Subcutaneous adipose tissue (tissue), 4 donors: ENCODE measurements around the gene NUDT13. TPM values are rescaled to one million over a fixed set of nuclear protein-coding genes. Genes with fewer than 3 reads are reported as not detected.

Source experiments
- total RNA-seq, 4 donors: library from RNA; depleted of rRNA; stranded (reverse); fragments of >200 nt; gene quantifications; one replicate each; pipeline ENCODE4 v1.1.0, GENCODE V29; 2016
- TF ChIP-seq, protein P1 (sequence below): fragments of 450-650 bp; IDR thresholded peaks from one replicate; pipeline ENCODE4 v1.5.1; 2016; ENCODE audit warnings: low read depth, mild to moderate bottlenecking, control low read depth, antibody characterized with exemption, moderate library complexity

Gene NUDT13
- total RNA-seq, 4 donors from 2014 or later, result 2.1 to 9.0 (median 2.7) TPM

DNA sequence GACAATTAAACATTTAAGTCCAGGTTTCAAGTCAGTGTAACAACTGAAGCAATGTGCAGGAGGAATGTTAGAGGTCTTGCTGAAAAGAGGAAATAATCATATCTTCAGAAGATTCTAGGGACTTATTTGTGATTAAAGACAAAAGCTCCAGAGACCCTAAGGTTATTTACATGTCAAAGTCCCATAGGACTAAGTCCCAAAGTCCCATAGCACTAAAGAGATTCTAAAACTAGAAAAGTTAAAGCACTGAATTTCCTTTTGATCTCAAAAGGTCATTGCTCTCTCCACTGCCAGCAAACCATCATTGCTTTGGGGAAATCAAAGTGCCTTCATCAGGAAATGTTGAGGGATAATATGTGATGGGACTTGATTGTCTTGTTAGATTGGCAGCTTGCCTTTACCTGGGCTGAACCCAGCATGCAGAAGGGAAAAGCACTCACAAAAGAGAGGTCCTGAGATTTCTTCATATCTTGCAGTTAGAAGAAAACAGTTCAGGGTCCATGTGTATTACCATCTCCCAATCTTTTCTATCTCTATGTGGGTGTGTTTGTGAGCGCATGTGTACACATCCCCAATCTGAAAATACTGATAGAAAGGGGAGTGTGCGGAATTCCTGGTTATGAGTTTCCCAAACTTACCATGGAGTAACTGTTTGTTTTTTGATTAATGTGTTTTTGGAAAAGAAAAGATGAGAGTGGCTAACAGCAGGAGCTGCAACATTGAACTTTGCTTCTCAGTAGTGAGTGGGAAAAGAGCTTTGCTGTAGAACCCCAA is 21.8 kb downstream of the NUDT13 start:
- TF ChIP-seq, protein P1, sequence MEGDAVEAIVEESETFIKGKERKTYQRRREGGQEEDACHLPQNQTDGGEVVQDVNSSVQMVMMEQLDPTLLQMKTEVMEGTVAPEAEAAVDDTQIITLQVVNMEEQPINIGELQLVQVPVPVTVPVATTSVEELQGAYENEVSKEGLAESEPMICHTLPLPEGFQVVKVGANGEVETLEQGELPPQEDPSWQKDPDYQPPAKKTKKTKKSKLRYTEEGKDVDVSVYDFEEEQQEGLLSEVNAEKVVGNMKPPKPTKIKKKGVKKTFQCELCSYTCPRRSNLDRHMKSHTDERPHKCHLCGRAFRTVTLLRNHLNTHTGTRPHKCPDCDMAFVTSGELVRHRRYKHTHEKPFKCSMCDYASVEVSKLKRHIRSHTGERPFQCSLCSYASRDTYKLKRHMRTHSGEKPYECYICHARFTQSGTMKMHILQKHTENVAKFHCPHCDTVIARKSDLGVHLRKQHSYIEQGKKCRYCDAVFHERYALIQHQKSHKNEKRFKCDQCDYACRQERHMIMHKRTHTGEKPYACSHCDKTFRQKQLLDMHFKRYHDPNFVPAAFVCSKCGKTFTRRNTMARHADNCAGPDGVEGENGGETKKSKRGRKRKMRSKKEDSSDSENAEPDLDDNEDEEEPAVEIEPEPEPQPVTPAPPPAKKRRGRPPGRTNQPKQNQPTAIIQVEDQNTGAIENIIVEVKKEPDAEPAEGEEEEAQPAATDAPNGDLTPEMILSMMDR, result no peak

DNA sequence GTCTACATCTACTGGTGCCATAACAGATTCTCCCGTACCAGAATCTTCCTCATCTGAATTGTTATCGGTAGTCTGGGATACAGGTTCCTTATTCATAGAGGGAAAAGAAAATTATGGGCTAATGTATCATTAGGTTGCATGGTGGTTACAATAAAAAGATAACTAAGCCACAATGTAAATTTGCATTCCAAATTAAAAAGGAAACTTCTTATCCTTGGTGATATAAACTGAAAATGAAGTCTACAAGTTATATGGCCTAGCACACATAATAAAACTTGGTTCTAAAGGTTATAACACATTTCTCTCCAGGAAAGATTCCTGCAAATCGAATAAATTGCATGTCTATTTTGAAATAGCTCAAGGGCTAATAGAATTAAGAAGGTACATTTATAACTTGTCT is 24.5 kb downstream of the NUDT13 start:
- TF ChIP-seq, protein P1, result no peak

DNA sequence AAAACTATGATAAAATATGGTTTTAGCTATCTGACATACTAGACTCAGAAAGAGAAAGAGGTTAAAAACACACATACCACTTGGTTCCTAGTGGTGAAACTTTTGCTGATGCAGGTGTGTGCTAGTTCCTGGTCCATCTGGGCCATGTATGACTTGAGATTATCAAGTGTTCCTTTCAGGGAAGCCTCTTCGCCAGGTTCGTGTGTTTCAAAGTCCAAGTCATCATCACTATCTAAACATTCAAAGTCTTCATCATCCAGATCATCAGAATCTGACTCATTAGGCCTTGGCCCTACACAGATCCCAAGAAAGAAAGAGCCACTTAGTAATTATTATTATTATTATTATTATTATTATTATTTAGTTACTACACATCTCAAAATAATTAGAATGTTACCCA is 26.4 kb downstream of the NUDT13 start:
- TF ChIP-seq, protein P1, result no peak

DNA sequence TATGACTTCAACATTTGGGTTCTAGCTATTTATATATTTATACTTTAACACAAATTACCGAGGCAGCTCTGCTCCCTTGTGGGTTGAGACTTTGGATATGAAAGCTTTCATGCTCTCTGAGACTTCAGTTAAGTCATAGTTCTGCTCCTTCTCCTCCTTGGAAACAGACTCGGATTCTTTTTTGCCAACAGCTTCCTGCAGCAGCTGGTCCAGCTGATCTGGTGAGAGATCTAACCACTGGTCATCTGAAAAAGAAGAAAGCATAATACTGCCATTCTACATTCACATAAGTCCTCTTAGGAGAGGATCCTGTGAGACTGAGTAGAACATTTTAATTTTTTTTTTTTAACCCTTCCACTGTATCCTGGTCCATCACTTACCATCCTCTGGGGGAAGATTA is 29.0 kb downstream of the NUDT13 start:
- TF ChIP-seq, protein P1, result no peak

DNA sequence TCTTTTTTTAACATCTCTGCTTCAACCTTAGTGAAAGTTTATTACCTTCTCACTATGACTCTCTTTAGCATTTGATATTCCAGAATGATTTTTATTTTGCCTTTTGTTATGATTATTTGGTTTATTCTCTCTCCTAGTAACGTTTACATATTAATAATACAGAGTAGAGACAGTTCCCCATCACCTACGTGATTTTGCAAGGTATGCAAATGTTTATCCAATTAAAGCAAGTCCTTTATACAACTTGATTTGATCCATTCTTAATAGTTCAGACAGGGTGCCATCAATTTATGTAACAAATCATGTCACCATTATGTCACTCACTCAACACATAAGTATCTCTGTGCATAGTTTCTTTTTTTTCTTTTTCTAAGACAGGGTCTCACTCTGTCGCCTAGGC is 31.3 kb downstream of the NUDT13 start:
- TF ChIP-seq, protein P1, result no peak

- TF ChIP-seq, protein P1, result no peak
These were observed 41.8 kb downstream of the NUDT13 start for GRCh38 chr10:73152009-73152408.

DNA sequence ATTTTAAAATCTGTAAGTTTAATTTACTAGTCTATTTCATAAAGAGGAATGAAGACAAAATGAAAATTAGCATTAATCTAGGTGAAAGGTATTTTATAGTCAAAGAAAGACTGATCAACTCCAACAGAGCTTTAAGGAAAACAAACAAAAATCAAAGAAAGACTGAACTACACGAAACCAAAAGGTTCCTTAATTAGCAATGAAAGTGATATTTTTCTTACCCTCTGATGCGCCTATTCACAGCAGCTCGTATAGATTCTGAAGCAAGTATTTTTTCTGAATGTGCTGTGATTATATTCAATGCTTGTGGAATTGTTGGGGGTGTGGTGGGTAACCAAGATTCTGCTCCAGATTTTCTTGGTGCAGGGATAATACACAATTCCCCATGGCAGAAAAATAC is 45.8 kb downstream of the NUDT13 start:
- TF ChIP-seq, protein P1, result no peak
